Brain microvascular endothelial cell (primary cell): ENCODE data around the gene CDC26.

Experiments used
- DNase-seq: peaks from one replicate; pipeline ENCODE4 v3.0.0-alpha.2; 2020
- H3K27ac ChIP-seq: fragments of 250-450 bp; sonication (Bioruptor Pico); 2 replicates; pipeline ENCODE4 v1.5.1; 2020; ENCODE audit warnings: mild to moderate bottlenecking, moderate library complexity
- H3K27me3 ChIP-seq: fragments of 250-450 bp; sonication (Bioruptor Pico); replicated peaks from 2 replicates; pipeline ENCODE4 v1.5.1; 2020; ENCODE audit warnings: mild to moderate bottlenecking
- H3K36me3 ChIP-seq: fragments of 250-450 bp; sonication (Bioruptor Pico); replicated peaks from 2 replicates; pipeline ENCODE4 v1.5.1; 2020; ENCODE audit warnings: mild to moderate bottlenecking
- H3K4me3 ChIP-seq: 2 replicates; pipeline ENCODE4 v1.5.1; 2011; ENCODE audit warnings: low read depth, mild to moderate bottlenecking, control low read depth, low read length, moderate library complexity
- in situ Hi-C: cut with HindIII; loops from 2 replicates; pipeline ENCODE4 v1.10.0; 2017; ENCODE audit warnings: low sequenced_read_pairs, low pct_ligation_motif_present
- TF ChIP-seq, protein P1 (sequence below): IDR thresholded peaks from 2 replicates; pipeline ENCODE4 v1.5.1; 2011; ENCODE audit warnings: low read depth, mild to moderate bottlenecking, moderate library complexity, low read length, control low read depth, inconsistent platforms; ENCODE audit errors: missing control alignments

CDC26 gene

DNA sequence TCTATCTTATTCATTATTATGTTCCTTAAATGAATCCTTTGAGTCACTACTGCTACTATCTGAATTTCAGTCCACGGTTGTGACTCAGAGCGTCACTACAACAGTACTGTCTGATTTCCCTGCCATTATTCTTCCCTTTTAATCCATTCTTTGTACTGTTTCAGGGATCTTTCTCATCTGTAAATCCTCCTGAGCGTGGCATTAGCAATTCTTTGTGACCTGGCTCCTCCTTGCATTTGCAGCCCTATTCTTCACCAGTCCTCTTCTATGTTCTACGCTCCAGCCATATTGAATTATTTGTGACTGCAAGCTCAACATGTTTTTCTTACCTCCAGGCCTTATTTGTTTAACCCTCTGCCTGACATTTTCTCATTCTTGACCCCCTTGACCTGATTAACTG is 6.0 kb upstream of the CDC26 start:
- H3K4me3 ChIP-seq: no peak overlapping the region
- H3K27me3 ChIP-seq: no peaks in the 10 kb centered on the region
- no peak for DNase-seq
- H3K36me3 ChIP-seq: peaks cover 65% of the 10 kb centered on the region
- in situ Hi-C loops: no loop called here
- TF ChIP-seq, protein P1, sequence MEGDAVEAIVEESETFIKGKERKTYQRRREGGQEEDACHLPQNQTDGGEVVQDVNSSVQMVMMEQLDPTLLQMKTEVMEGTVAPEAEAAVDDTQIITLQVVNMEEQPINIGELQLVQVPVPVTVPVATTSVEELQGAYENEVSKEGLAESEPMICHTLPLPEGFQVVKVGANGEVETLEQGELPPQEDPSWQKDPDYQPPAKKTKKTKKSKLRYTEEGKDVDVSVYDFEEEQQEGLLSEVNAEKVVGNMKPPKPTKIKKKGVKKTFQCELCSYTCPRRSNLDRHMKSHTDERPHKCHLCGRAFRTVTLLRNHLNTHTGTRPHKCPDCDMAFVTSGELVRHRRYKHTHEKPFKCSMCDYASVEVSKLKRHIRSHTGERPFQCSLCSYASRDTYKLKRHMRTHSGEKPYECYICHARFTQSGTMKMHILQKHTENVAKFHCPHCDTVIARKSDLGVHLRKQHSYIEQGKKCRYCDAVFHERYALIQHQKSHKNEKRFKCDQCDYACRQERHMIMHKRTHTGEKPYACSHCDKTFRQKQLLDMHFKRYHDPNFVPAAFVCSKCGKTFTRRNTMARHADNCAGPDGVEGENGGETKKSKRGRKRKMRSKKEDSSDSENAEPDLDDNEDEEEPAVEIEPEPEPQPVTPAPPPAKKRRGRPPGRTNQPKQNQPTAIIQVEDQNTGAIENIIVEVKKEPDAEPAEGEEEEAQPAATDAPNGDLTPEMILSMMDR: no peak
- no peak overlapping the region for H3K27ac ChIP-seq

DNA sequence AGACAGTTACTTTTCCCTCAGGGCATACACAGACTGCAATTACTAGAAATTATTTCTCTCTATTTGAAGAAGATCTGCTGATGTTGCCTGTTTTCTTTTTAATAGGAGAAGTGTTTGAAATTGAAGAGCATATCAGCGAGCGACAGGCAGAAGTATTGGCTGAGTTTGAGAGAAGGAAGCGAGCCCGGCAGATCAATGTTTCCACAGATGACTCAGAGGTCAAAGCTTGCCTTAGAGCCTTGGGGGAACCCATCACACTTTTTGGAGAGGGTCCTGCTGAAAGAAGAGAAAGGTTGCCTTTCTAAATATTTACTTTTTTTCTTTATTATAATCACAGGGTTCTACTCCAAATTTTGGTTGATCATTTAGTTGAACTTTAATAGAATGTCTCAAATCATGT is 3.5 kb upstream of the CDC26 start:
- H3K36me3 ChIP-seq: peaks cover 46% of the 10 kb centered on the region
- TF ChIP-seq, protein P1: no peak

DNA sequence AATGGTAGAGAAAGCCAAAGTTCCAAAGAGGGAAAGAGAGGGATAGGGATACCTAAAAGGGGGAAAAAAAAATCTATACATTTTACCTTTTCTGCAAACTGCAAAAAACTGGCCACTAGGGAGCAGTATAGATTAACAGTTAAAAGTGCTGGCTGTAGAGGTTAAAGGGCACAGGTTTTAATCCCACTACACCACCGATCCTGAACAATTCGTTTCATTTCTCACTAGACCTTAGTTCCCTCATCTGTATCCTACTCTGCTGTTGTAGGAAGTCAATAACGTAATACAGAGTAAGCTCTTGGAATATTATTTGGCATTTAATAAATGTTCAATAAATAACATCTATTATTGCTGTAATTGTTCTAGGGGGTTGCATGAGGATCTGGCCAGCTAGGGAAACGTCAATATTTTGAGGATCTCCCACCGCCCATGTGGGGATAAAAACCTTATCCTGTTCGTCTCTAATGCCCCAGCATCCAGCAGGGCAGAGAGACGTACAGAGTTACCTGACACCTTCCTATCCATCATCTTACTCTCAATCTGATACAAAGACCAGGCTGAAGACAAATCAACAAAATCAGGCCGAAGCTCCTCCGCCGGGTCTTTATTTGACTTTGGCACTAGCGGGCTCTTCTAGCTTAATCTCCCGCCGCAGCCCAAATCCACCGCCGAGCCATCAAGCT is 757 bp downstream of the CDC26 start:
- in situ Hi-C loops: no loop called here
- TF ChIP-seq, protein P1: peak; percentile 60
- H3K36me3 ChIP-seq: peaks cover 41% of the 10 kb centered on the region
- H3K27ac ChIP-seq: peak overlapping the region; percentile 88
- H3K4me3 ChIP-seq: peak overlapping the region; percentile 96
- DNase-seq: peak; percentile 28
- H3K27me3 ChIP-seq: no peaks in the 10 kb centered on the region

More for the DNA sequence above, 3.5 kb upstream of the CDC26 start:
- in situ Hi-C loops: no loop called here
- no peak for DNase-seq
- H3K4me3 ChIP-seq: no peak overlapping the region
- no peak overlapping the region for H3K27ac ChIP-seq
- no peaks in the 10 kb centered on the region for H3K27me3 ChIP-seq

DNA sequence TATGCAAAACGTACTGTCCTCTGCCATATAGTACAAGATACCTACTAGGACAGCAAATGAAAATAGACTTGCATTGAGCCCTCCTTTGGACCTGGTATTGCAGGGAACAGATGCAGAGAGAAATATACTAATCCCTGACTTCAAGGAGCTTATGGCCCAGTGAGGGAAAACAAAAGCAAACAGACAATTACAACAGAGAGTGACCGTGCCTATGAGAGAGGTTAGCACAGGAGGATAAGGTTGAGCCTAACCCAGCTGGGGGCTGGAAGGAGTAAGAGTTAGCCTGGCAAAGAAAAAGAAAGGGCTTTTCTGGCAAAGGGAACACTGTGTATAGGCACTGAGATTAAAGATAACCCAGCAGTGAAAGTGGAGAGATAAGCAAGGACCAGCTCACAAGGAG is 5.5 kb downstream of the CDC26 start:
- no peaks in the 10 kb centered on the region for H3K27me3 ChIP-seq
- H3K4me3 ChIP-seq: no peak overlapping the region
- DNase-seq: no peak
- in situ Hi-C loops: no loop called here
- TF ChIP-seq, protein P1: no peak
- no peak overlapping the region for H3K27ac ChIP-seq
- peaks cover 53% of the 10 kb centered on the region for H3K36me3 ChIP-seq

DNA sequence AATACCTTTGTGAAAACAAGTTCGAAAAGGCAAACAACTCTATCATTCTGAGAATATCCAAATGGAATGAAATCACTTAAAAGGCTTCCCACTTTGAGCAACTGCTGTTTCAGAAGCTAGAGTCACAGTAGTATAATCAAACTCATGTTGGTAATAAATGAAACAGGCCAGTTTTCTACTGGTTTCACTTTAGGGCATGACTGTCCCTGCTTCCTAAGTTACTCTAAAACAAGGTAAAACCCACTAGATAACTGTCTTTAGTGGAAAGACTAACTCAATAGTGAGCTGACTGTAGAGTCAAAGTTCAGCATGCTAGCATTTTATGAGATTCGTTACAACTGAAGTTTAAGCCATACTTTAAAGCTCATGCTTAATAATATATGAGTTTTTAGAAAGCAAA is 6.0 kb downstream of the CDC26 start:
- Histone ChIP-seq H3K27ac (no peak overlapping the region), H3K27me3 (no peaks in the 10 kb centered on the region), H3K36me3 (peaks cover 54% of the 10 kb centered on the region), H3K4me3 (no peak overlapping the region)
- TF ChIP-seq, protein P1: no peak
- no peak for DNase-seq
- in situ Hi-C loops: no loop called here

DNA sequence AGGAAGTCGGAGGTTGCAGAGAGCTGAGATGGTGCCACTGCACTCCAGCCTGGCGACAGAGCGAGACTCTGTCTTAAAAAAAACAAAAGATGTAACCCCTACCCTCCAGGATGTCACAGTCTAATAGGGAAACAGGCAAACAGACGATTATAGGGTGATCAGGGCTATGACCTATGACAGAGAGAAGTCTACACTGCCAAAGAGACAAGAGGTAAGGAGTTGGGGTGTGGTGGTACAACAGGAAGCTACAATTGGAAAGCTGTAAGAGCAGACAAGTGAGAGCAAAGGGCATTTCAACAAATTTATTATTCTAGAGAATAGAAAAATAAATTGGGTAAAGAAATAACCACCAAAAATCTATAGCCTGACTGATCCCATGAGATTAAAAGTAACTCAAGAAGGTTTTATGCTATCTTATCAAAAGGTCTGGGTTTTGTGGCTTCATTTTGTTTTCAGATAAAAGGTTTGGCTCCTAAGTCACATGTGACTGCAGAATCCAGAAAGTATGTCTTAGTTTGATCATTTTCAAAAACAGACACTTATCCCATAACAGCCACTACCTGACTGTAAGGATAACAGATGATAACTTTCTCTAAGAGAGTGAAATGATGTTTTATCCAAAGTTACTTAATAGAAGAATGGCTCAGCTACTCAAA is 7.3 kb downstream of the CDC26 start:
- DNase-seq: no peak
- in situ Hi-C loops: no loop called here
- TF ChIP-seq, protein P1: no peak
- Histone ChIP-seq H3K4me3 (no peak overlapping the region), H3K27me3 (no peaks in the 10 kb centered on the region), H3K36me3 (peaks cover 50% of the 10 kb centered on the region), H3K27ac (no peak overlapping the region)
